Measurements from ENCODE around the gene PEX11B.

- TF ChIP-seq TOX (CRISPR knock-in tag; IDR thresholded peaks at IDR 0.05; ENCODE audit: borderline replicate concordance) = no peak
- no peak for TF ChIP-seq PATZ1 (CRISPR knock-in tag; IDR thresholded peaks at IDR 0.05; ENCODE audit: borderline replicate concordance)
- no peak for TF ChIP-seq CREB5 (CRISPR knock-in tag; IDR thresholded peaks at IDR 0.05; ENCODE audit: low read depth)
- TF ChIP-seq ZFP30 (CRISPR knock-in tag; IDR thresholded peaks at IDR 0.05) = no peak
- no peak for TF ChIP-seq POU6F1 (CRISPR knock-in tag; IDR thresholded peaks at IDR 0.05; ENCODE audit: borderline replicate concordance, low read depth)
- TF ChIP-seq ZNF8 (CRISPR knock-in tag; IDR thresholded peaks at IDR 0.05) = no peak
- TF ChIP-seq SNAI2 (CRISPR knock-in tag; IDR thresholded peaks at IDR 0.05) = no peak
- no peak for TF ChIP-seq ZC3H10 (CRISPR knock-in tag; IDR thresholded peaks at IDR 0.05)
- no peak for TF ChIP-seq PPARA (CRISPR knock-in tag; IDR thresholded peaks at IDR 0.05; ENCODE audit: borderline replicate concordance)
- TF ChIP-seq ZFP3 (CRISPR knock-in tag; IDR thresholded peaks at IDR 0.05) = no peak
- no peak for TF ChIP-seq ZNF70 (CRISPR knock-in tag; IDR thresholded peaks at IDR 0.05)
- TF ChIP-seq ESRRG (CRISPR knock-in tag; IDR thresholded peaks at IDR 0.05) = no peak
- no peak for TF ChIP-seq RARB (CRISPR knock-in tag; IDR thresholded peaks at IDR 0.05)
Observed at GRCh38 chr1:145898756-145899155, 19.8 kb downstream of the PEX11B start.

Data from SK-N-SH treated with all-trans-retinoic acid at 6 μM for 48 hours (cell line).